ENCODE results near the gene PCDHB1. TPM values are rescaled to one million over a fixed set of nuclear protein-coding genes. Genes with fewer than 3 reads are reported as not detected.

Gene PCDHB1
- total and polyA plus RNA-seq, 2 donors (not counting 3 experiments of a cell fraction or from before 2014, with no cell fraction given), result not detected

DNA sequence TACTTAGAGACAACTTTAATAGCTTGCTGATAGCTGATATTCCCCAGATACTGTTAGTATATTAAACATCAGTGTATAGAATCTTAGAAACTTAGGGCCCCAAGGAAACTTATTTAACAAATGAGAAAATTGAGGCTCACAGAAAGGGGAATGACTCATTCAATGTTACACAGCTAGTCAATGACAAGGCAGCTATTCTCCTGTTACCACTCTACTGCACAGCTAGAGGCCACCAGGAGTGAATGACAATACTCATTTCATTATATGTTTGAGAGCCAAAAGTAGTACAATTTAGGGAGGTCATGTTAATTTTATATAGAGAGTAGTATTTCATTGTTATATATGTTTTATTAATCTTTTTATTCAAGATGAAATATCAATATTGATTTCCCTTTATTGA, 33.2 kb upstream of the PCDHB1 start:
- CTCF ChIA-PET, result interaction anchor here (0.6 kb wide), 1 partner anchor 15 kb away, joined by 3 read pairs; no protein-coding TSS in a partner anchor
- no peaks in the 10 kb centered on the region for H3K4me1 ChIP-seq (ENCODE audit: control insufficient read depth, extremely low read depth, insufficient read depth, low read length)
- no peaks in the 10 kb centered on the region for H4K20me1 ChIP-seq (replicated peaks; ENCODE audit: control insufficient read depth, extremely low read depth, insufficient read depth, low read length)
- no peaks in the 10 kb centered on the region for H3K36me3 ChIP-seq (ENCODE audit: control insufficient read depth in 2 of 2, extremely low read depth in 1 of 2, insufficient read depth in 2 of 2, low read length in 2 of 2)
- H3K9ac ChIP-seq (replicated peaks; ENCODE audit: extremely low read depth, insufficient read depth, low read length), result no peak overlapping the region
- dilution Hi-C loops (cut with MboI; ENCODE audit: extremely low pct_ligation_motif_present, low sequenced_read_pairs), result no loop called here
- H3K27ac ChIP-seq (ENCODE audit: insufficient read depth, low read depth, low read length), result no peak overlapping the region
- FAIRE-seq, result no peak
- H3K4me2 ChIP-seq (ENCODE audit: insufficient read depth, low read length), result no peak overlapping the region
- H3K9me1 ChIP-seq (replicated peaks; ENCODE audit: control insufficient read depth, extremely low read depth, insufficient read depth, low read length), result no peaks in the 10 kb centered on the region
- no peak for DNase-seq (ENCODE audit: low read depth, low spot score)
- TF ChIP-seq, protein P1, sequence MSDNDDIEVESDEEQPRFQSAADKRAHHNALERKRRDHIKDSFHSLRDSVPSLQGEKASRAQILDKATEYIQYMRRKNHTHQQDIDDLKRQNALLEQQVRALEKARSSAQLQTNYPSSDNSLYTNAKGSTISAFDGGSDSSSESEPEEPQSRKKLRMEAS (IDR thresholded peaks at IDR 0.05; ENCODE audit: insufficient read depth, insufficient read length), result no peak
- TF ChIP-seq POLR2A (IDR thresholded peaks at IDR 0.05; ENCODE audit: low read depth, low read length) (no peak), GATA2 (IDR thresholded peaks at IDR 0.05; ENCODE audit: insufficient read depth, insufficient read length, low read depth, low read length) (no peak), FOS (IDR thresholded peaks at IDR 0.05; ENCODE audit: borderline replicate concordance, insufficient read depth, low read length) (no peak), POLR2AphosphoS5 (IDR thresholded peaks at IDR 0.05; ENCODE audit: insufficient read depth, low read depth, low read length) (no peak), MYC (IDR thresholded peaks at IDR 0.05; ENCODE audit: low read depth, low read length) (no peak), EZH2 (IDR thresholded peaks at IDR 0.05; ENCODE audit: borderline replicate concordance, low read depth, low read length, severe bottlenecking) (no peak), JUN (IDR thresholded peaks at IDR 0.05; ENCODE audit: borderline replicate concordance, insufficient read depth, insufficient read length, low read depth) (no peak)
- TF ChIP-seq, protein P2, sequence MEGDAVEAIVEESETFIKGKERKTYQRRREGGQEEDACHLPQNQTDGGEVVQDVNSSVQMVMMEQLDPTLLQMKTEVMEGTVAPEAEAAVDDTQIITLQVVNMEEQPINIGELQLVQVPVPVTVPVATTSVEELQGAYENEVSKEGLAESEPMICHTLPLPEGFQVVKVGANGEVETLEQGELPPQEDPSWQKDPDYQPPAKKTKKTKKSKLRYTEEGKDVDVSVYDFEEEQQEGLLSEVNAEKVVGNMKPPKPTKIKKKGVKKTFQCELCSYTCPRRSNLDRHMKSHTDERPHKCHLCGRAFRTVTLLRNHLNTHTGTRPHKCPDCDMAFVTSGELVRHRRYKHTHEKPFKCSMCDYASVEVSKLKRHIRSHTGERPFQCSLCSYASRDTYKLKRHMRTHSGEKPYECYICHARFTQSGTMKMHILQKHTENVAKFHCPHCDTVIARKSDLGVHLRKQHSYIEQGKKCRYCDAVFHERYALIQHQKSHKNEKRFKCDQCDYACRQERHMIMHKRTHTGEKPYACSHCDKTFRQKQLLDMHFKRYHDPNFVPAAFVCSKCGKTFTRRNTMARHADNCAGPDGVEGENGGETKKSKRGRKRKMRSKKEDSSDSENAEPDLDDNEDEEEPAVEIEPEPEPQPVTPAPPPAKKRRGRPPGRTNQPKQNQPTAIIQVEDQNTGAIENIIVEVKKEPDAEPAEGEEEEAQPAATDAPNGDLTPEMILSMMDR (IDR thresholded peaks at IDR 0.05; ENCODE audit: extremely low read depth in 1 of 2, insufficient read depth in 1 of 2, low read depth in 1 of 2, low read length in 2 of 2), result no peak
- H3K27me3 ChIP-seq (ENCODE audit: control insufficient read depth in 2 of 2, insufficient read depth in 2 of 2, low read length in 2 of 2), result peaks cover 0 to 2% of the 10 kb centered on the region in 2 experiments
- BruUV-seq (replicated peaks), result no TSS peak
- no peaks in the 10 kb centered on the region for H3K9me3 ChIP-seq (replicated peaks; ENCODE audit: control insufficient read depth, insufficient read depth, low read length)
- POLR2A ChIA-PET, result no interaction called here
- intact Hi-C loops (cut with micrococcal nuclease), result no loop called here
- no peak overlapping the region for H2AFZ ChIP-seq (ENCODE audit: low read depth, low read length)
- no peak overlapping the region for H3K4me3 ChIP-seq (replicated peaks in 1 of 3; ENCODE audit: insufficient read depth in 1 of 3, low read depth in 1 of 3, low read length in 3 of 3)
- no peaks in the 10 kb centered on the region for H3K79me2 ChIP-seq (ENCODE audit: control insufficient read depth, insufficient read depth, low read length)
